ENCODE measurements around the gene ADD3. TPM values are rescaled to one million over a fixed set of nuclear protein-coding genes. Genes with fewer than 3 reads are reported as not detected.

The ADD3 gene
- total and polyA plus RNA-seq, 2 of the 13 experiments (the other 11 are each of a cell fraction or from before 2014, with no cell fraction given), result 44.7 to 57.5 TPM

GRCh38 chr10:110007701-110008517 is at the start of gene ADD3 (continued):
- peak; percentile 51 for TF ChIP-seq NFYB (CRISPR knock-in tag; IDR thresholded peaks at IDR 0.05)
- peak; percentile 41; the same call in 1 of the 2 replicates for TF ChIP-seq RXRB (CRISPR knock-in tag; IDR thresholded peaks at IDR 0.05; ENCODE audit: borderline replicate concordance)
- TF ChIP-seq GPBP1L1 (CRISPR knock-in tag; IDR thresholded peaks at IDR 0.05), result no peak
- no peak for TF ChIP-seq SUZ12 (IDR thresholded peaks at IDR 0.05; ENCODE audit: low read depth, low read length)
- peak; percentile 53; the same call in 1 of the 2 replicates for TF ChIP-seq TOPORS (CRISPR knock-in tag; IDR thresholded peaks at IDR 0.05)
- no peak for TF ChIP-seq NR2F2 (IDR thresholded peaks at IDR 0.05; ENCODE audit: borderline replicate concordance, low read depth)
- peak; percentile 44; the same call in 1 of the 2 replicates for TF ChIP-seq ZNF225 (CRISPR knock-in tag; IDR thresholded peaks at IDR 0.05)
- TF ChIP-seq ZSCAN21 (CRISPR knock-in tag; IDR thresholded peaks at IDR 0.05; ENCODE audit: borderline replicate concordance), result peak; percentile 33; the same call in 1 of the 2 replicates
- TF ChIP-seq ZNF10 (CRISPR knock-in tag; IDR thresholded peaks at IDR 0.05; ENCODE audit: borderline replicate concordance, low read depth), result no peak
- no peak; the same call in 1 of the 2 replicates for TF ChIP-seq KDM5B (CRISPR knock-in tag; IDR thresholded peaks at IDR 0.05; ENCODE audit: borderline replicate concordance)
- peak; percentile 44; the same call in 1 of the 2 replicates for TF ChIP-seq ZSCAN31 (CRISPR knock-in tag; IDR thresholded peaks at IDR 0.05; ENCODE audit: low read depth)
- no peak for TF ChIP-seq PHB2 (IDR thresholded peaks at IDR 0.05; ENCODE audit: partially characterized antibody)
- 0 out of 2 replicates have a peak, but pooled peaks have one; percentile 3 for TF ChIP-seq ZNF317 (CRISPR knock-in tag; IDR thresholded peaks at IDR 0.05)
- TF ChIP-seq KMT2B (CRISPR knock-in tag; IDR thresholded peaks at IDR 0.05), result no peak; the same call in 1 of the 2 replicates
- TF ChIP-seq ATF5 (CRISPR knock-in tag; IDR thresholded peaks at IDR 0.05; ENCODE audit: low read depth), result no peak
- no peak for TF ChIP-seq ZNF138 (CRISPR knock-in tag; IDR thresholded peaks at IDR 0.05; ENCODE audit: low read depth)
- TF ChIP-seq ZNF17 (CRISPR knock-in tag; IDR thresholded peaks at IDR 0.05), result no peak
- TF ChIP-seq, protein P1, sequence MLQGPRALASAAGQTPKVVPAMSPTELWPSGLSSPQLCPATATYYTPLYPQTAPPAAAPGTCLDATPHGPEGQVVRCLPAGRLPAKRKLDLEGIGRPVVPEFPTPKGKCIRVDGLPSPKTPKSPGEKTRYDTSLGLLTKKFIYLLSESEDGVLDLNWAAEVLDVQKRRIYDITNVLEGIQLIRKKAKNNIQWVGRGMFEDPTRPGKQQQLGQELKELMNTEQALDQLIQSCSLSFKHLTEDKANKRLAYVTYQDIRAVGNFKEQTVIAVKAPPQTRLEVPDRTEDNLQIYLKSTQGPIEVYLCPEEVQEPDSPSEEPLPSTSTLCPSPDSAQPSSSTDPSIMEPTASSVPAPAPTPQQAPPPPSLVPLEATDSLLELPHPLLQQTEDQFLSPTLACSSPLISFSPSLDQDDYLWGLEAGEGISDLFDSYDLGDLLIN (CRISPR knock-in tag; IDR thresholded peaks at IDR 0.05; ENCODE audit: borderline replicate concordance), result no peak
- TF ChIP-seq ZBTB3 (CRISPR knock-in tag; IDR thresholded peaks at IDR 0.05; ENCODE audit: borderline replicate concordance, low read depth), result no peak
- 0 out of 2 replicates have a peak, but pooled peaks have one; percentile 13 for TF ChIP-seq ZNF607 (CRISPR knock-in tag; IDR thresholded peaks at IDR 0.05; ENCODE audit: borderline replicate concordance)
- peak; percentile 75; the same call in 1 of the 2 replicates for TF ChIP-seq ZNF564 (CRISPR knock-in tag; IDR thresholded peaks at IDR 0.05)
- peak; percentile 44; the same call in 1 of the 2 replicates for TF ChIP-seq DMAP1 (CRISPR knock-in tag; IDR thresholded peaks at IDR 0.05)
- peak; percentile 38; the same call in 1 of the 2 replicates for TF ChIP-seq MTA1 (CRISPR knock-in tag; IDR thresholded peaks at IDR 0.05; ENCODE audit: borderline replicate concordance)
- TF ChIP-seq, protein P2, sequence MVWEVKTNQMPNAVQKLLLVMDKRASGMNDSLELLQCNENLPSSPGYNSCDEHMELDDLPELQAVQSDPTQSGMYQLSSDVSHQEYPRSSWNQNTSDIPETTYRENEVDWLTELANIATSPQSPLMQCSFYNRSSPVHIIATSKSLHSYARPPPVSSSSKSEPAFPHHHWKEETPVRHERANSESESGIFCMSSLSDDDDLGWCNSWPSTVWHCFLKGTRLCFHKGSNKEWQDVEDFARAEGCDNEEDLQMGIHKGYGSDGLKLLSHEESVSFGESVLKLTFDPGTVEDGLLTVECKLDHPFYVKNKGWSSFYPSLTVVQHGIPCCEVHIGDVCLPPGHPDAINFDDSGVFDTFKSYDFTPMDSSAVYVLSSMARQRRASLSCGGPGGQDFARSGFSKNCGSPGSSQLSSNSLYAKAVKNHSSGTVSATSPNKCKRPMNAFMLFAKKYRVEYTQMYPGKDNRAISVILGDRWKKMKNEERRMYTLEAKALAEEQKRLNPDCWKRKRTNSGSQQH (CRISPR knock-in tag; IDR thresholded peaks at IDR 0.05; ENCODE audit: low read depth), result peak; percentile 33; the same call in 1 of the 2 replicates
- no peak for TF ChIP-seq ZNF674 (CRISPR knock-in tag; IDR thresholded peaks at IDR 0.05; ENCODE audit: low read depth)
- TF ChIP-seq TBX2 (CRISPR knock-in tag; IDR thresholded peaks at IDR 0.05; ENCODE audit: borderline replicate concordance), result peak; percentile 32; the same call in 1 of the 2 replicates

Measured in HepG2 (cell line).